IMR-90 (cell line): Measurements from ENCODE around the gene SLC44A4. TPM values are rescaled to one million over a fixed set of nuclear protein-coding genes. Genes with fewer than 3 reads are reported as not detected.

ENCODE experiments used
- ATAC-seq: fragments of 200-7000 bp; cut with Tn5 transposase; 2 replicates; pipeline ENCODE4 v1.9.1; 2020; ENCODE audit warnings: low read depth, mild to moderate bottlenecking, moderate library complexity
- BruUV-seq: library from RNA; stranded (reverse); fragments of 400-500 nt; replicated peaks from 2 replicates; lab custom pipeline; 2021; lab: Mats Ljungman, UMichigan
- CTCF ChIA-PET: fragments of 300-600 bp; formaldehyde crosslinking; extraction: SDS; loops from one replicate; lab custom pipeline; 2021; ENCODE audit warnings: antibody characterized with exemption; lab: Yijun Ruan, JAX
- POLR2A ChIA-PET: fragments of 300-600 bp; sonication (Branson Sonifier 250); formaldehyde crosslinking; loops from one replicate; lab custom pipeline; 2022; ENCODE audit warnings: antibody characterized with exemption; ENCODE audit not compliant: unreplicated experiment; lab: Charles Lee
- DNase-seq: peaks from one replicate; pipeline ENCODE4 v3.0.0; 2013
- H2AFZ ChIP-seq: replicated peaks from 2 replicates; pipeline ENCODE3; 2013; ENCODE audit warnings: low read length, mild to moderate bottlenecking; ENCODE audit not compliant: poor library complexity
- H2AK5ac ChIP-seq: 2 replicates; pipeline ENCODE4 v1.6.1; 2013; ENCODE audit warnings: low read depth, low read length, inconsistent platforms
- H2AK9ac ChIP-seq: replicated peaks from 2 replicates; pipeline ENCODE3; 2013; ENCODE audit warnings: mild to moderate bottlenecking, low read depth, low read length, moderate library complexity; ENCODE audit not compliant: poor library complexity
- H2BK120ac ChIP-seq: 2 replicates; pipeline ENCODE4 v1.6.1; 2013; ENCODE audit warnings: low read depth, low read length, inconsistent platforms
- H2BK15ac ChIP-seq: 3 replicates; pipeline ENCODE4 v1.6.1; 2013; ENCODE audit warnings: low read depth, low read length, inconsistent platforms
- H2BK20ac ChIP-seq: 2 replicates; pipeline ENCODE4 v1.6.1; 2013; ENCODE audit warnings: low read depth, mild to moderate bottlenecking, inconsistent platforms, low read length, moderate library complexity
- H2BK5ac ChIP-seq: 2 replicates; pipeline ENCODE4 v1.6.1; 2013; ENCODE audit warnings: mild to moderate bottlenecking, low read depth, low read length, inconsistent platforms; ENCODE audit not compliant: poor library complexity, severe bottlenecking
- H3K14ac ChIP-seq: replicated peaks from 2 replicates; pipeline ENCODE4 v1.6.1; 2013; ENCODE audit warnings: low read depth, low read length, inconsistent platforms
- H3K18ac ChIP-seq: 2 replicates; pipeline ENCODE4 v1.6.1; 2013; ENCODE audit warnings: low read depth, low read length, control low read depth
- H3K23ac ChIP-seq: 2 replicates; pipeline ENCODE4 v1.6.1; 2013; ENCODE audit warnings: low read depth, low read length, inconsistent platforms
- H3K27ac ChIP-seq: 2 replicates; pipeline ENCODE4 v1.5.1; 2013; ENCODE audit warnings: mild to moderate bottlenecking, control low read depth, low read length; ENCODE audit not compliant: insufficient read depth
- H3K27me3 ChIP-seq: 2 replicates; pipeline ENCODE4 v1.6.1; 2013; ENCODE audit warnings: low read length; ENCODE audit not compliant: control insufficient read depth, insufficient read depth
- H3K36me3 ChIP-seq: 2 replicates; pipeline ENCODE4 v1.6.1; 2013; ENCODE audit warnings: low read length, mixed read lengths; ENCODE audit not compliant: control insufficient read depth, insufficient read depth
- H3K4ac ChIP-seq: 2 replicates; pipeline ENCODE4 v1.6.1; 2013; ENCODE audit warnings: low read depth, low read length, inconsistent platforms
- H3K4me1 ChIP-seq: 2 replicates; pipeline ENCODE4 v1.6.1; 2013; ENCODE audit warnings: low read length, mixed read lengths; ENCODE audit not compliant: control insufficient read depth, insufficient read depth
- H3K4me2 ChIP-seq: 2 replicates; pipeline ENCODE4 v1.6.1; 2013; ENCODE audit warnings: low read depth, mild to moderate bottlenecking, control low read depth, low read length, moderate library complexity
- H3K4me3 ChIP-seq: 2 replicates; pipeline ENCODE4 v1.5.1; 2013; ENCODE audit warnings: low read depth, mild to moderate bottlenecking, control low read depth, low read length, moderate library complexity; ENCODE audit not compliant: insufficient read depth
- H3K56ac ChIP-seq: 2 replicates; pipeline ENCODE4 v1.6.1; 2013; ENCODE audit warnings: low read length, inconsistent platforms; ENCODE audit not compliant: insufficient read depth; ENCODE audit errors: extremely low read depth
- H3K79me1 ChIP-seq, 2 experiments: 2 replicates each; pipeline ENCODE4 v1.6.1; 2013; ENCODE audit warnings: low read length in 2 of 2, inconsistent platforms in 1 of 2, low read depth in 1 of 2
- H3K9ac ChIP-seq: 2 replicates; pipeline ENCODE4 v1.6.1; 2013; ENCODE audit warnings: low read depth, low read length, control low read depth
- H3K9me1 ChIP-seq: 2 replicates; pipeline ENCODE4 v1.6.1; 2013; ENCODE audit warnings: low read length, inconsistent platforms; ENCODE audit not compliant: insufficient read depth
- H3K9me3 ChIP-seq: 2 replicates; pipeline ENCODE4 v1.6.1; 2013; ENCODE audit warnings: low read length; ENCODE audit not compliant: control insufficient read depth, insufficient read depth
- H4K20me1 ChIP-seq: 2 replicates; pipeline ENCODE4 v1.6.1; 2013; ENCODE audit warnings: low read length, inconsistent platforms; ENCODE audit not compliant: insufficient read depth
- H4K5ac ChIP-seq: 2 replicates; pipeline ENCODE4 v1.6.1; 2013; ENCODE audit warnings: mild to moderate bottlenecking, low read depth, low read length, control low read depth
- H4K8ac ChIP-seq, 2 experiments: 2 replicates each; pipeline ENCODE4 v1.6.1; 2013; ENCODE audit warnings: low read depth in 2 of 2, low read length in 2 of 2, control low read depth in 1 of 2, inconsistent platforms in 1 of 2
- H4K91ac ChIP-seq: 2 replicates; pipeline ENCODE4 v1.6.1; 2013; ENCODE audit warnings: low read depth, low read length, inconsistent platforms; ENCODE audit not compliant: insufficient read depth
- CEBPB ChIP-seq: IDR thresholded peaks from 2 replicates; pipeline ENCODE4 v1.6.1; 2012; ENCODE audit warnings: low read depth, low read length, improper control_type of control experiment
- MAFK ChIP-seq: IDR thresholded peaks from 2 replicates; pipeline ENCODE4 v1.6.1; 2012; ENCODE audit warnings: low read depth, low read length, improper control_type of control experiment
- MXI1 ChIP-seq: IDR thresholded peaks from 2 replicates; pipeline ENCODE4 v1.6.1; 2012; ENCODE audit warnings: low read depth, mild to moderate bottlenecking, low read length, moderate library complexity, borderline replicate concordance
- NFE2L2 ChIP-seq: fragments of 150-350 bp; IDR thresholded peaks from 2 replicates; pipeline ENCODE4 v1.6.1; 2016; ENCODE audit warnings: low read depth, mild to moderate bottlenecking, low read length
- POLR2A ChIP-seq: IDR thresholded peaks from 2 replicates; pipeline ENCODE4 v1.6.1; 2012; ENCODE audit warnings: mild to moderate bottlenecking, low read depth, low read length
- RCOR1 ChIP-seq: IDR thresholded peaks from 2 replicates; pipeline ENCODE4 v1.6.1; 2012; ENCODE audit warnings: mild to moderate bottlenecking, low read length, improper control_type of control experiment; ENCODE audit not compliant: insufficient replicate concordance
- RFX5 ChIP-seq: IDR thresholded peaks from 2 replicates; pipeline ENCODE4 v1.8.0; 2012; ENCODE audit warnings: low read depth, mild to moderate bottlenecking, low read length, moderate library complexity
- WGBS, 2 experiments: methylation state at CpG; one replicate each; pipeline versions ENCODE4 v1.1.5 to v1.1.7; 2013; ENCODE audit warnings: missing lambda C conversion rate in 2 of 2; ENCODE audit not compliant: insufficient read length in 1 of 2; ENCODE audit errors: extremely low coverage in 2 of 2; 5-methylcytosine and 5-hydroxymethylcytosine counted together
- dilution Hi-C: fragments of 300-500 bp; cut with HindIII; formaldehyde crosslinking; loops from one replicate; pipeline ENCODE4 v1.14.3; 2018; ENCODE audit warnings: low sequenced_read_pairs; ENCODE audit not compliant: unreplicated experiment
- in situ Hi-C: fragments of 300-500 bp; cut with MboI; formaldehyde crosslinking; loops from 3 replicates; pipeline ENCODE4 v1.14.3; 2019; ENCODE audit warnings: low sequenced_read_pairs, inconsistent platforms, mixed read lengths
- intact Hi-C: fragments of 100-400 bp; cut with micrococcal nuclease; formaldehyde crosslinking; loops from 2 replicates; pipeline ENCODE4 v1.10.0; 2022
- polyA plus RNA-seq, 3 experiments: library from polyadenylated mRNA; depleted of rRNA; stranded (reverse); fragments of >200 nt; gene quantifications; 2 replicates each; pipeline ENCODE4 v1.2.3, GENCODE V29; 2012; ENCODE audit warnings: low replicate concordance in 1 of 3
- total RNA-seq: library from RNA; depleted of rRNA; stranded (reverse); fragments of >200 nt; gene quantifications from 2 replicates; pipeline ENCODE4 v1.2.3, GENCODE V29; 2012
- TF ChIP-seq, protein P1 (sequence below): conservative IDR thresholded peaks from 2 replicates; pipeline ENCODE4 v1.5.1; 2012; ENCODE audit warnings: mild to moderate bottlenecking, low read depth, low read length, improper control_type of control experiment
- TF ChIP-seq, protein P2 (sequence below): fragments of 150-350 bp; IDR thresholded peaks from 2 replicates; pipeline ENCODE4 v1.6.1; 2016; ENCODE audit warnings: low read depth, mild to moderate bottlenecking, low read length, moderate library complexity, borderline replicate concordance

The SLC44A4 gene
- total and polyA plus RNA-seq, 2 of the 4 experiments (the other 2 are of a cell fraction) = 0.14 to 0.36 TPM

DNA sequence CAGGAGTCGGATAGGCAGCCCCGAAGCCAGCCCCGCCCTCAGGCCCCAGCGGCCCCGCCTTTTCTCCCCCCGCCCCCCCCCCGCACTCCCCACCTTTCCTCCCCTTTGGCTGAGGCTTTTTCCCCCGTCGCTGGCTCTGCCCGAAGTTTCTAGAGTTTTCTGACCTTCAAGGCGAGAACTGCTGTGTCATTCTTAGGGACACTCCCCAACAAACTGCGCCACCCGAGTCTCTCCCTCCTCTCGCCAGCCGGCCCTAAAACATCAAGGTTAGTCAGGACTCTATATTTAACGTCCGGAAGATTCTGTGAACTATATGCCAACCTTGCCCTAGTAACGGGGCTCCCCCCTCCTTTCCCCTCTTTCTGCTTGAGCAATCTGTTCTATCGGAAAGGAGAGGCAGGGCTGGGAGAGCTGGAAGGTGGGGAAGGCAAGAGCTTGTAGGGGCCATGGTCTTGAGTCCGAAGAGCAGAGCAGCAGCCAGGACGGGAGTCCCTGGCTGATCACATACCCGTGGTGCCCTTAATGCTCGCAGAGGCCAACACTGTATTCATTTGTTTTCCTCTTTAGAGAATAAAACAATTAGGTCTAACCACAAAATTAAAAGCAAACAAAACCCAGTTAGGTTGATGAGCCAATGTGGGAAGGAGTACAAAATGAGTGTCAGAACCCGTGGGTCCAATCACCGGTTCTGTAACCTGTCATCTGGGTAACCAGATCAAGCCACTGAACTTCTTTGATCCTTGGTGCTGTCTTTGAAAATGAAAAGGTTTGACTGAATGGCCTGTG, 56.6 kb downstream of the SLC44A4 start:
- intact Hi-C loops (no loop called here), in situ Hi-C loops (no loop called here), dilution Hi-C loops (no loop called here)
- peak overlapping the region; percentile 94 for H3K56ac ChIP-seq
- H3K9ac ChIP-seq = peak overlapping the region; percentile 87
- H2AK5ac ChIP-seq = peak overlapping the region; percentile 88
- peak overlapping the region; percentile 64 for H2BK20ac ChIP-seq
- H3K4me3 ChIP-seq = peak overlapping the region; percentile 48
- no TSS peak for BruUV-seq
- ChIA-PET CTCF (interaction anchor here (0.5 to 1.3 kb wide), 2 partner anchors 15 to 1159 kb away, joined by 3 read pairs; partner anchors contain the start of gene LSM2), POLR2A (no interaction called here)
- no peaks in the 10 kb centered on the region for H4K20me1 ChIP-seq
- no peaks in the 10 kb centered on the region for H3K36me3 ChIP-seq
- peak overlapping the region; percentile 69 for H4K5ac ChIP-seq
- H4K91ac ChIP-seq = peak overlapping the region; percentile 92
- H3K4me1 ChIP-seq = peaks cover 10% of the 10 kb centered on the region
- ATAC-seq (peak; percentile 62), DNase-seq (peak; percentile 64)
- H2AK9ac ChIP-seq = peak overlapping the region; percentile 76
- no peaks in the 10 kb centered on the region for H3K27me3 ChIP-seq
- peak overlapping the region; percentile 90 for H2AFZ ChIP-seq
- peak overlapping the region; percentile 85 for H3K27ac ChIP-seq
- peak overlapping the region; percentile 83 for H2BK120ac ChIP-seq
- peaks cover 10 to 50% of the 10 kb centered on the region in 2 experiments for H3K79me1 ChIP-seq
- H3K18ac ChIP-seq = peak overlapping the region; percentile 85
- no CpG with 5 or more reads among the region's 25 CpGs for WGBS, 2 experiments
- peak overlapping the region; percentile 94 for H3K23ac ChIP-seq
- H3K9me3 ChIP-seq = no peaks in the 10 kb centered on the region
- peaks cover 7% of the 10 kb centered on the region for H3K9me1 ChIP-seq
- peak overlapping the region; percentile 85 for H3K14ac ChIP-seq
- TF ChIP-seq RCOR1 (no peak), CEBPB (peak; percentile 44; the same call in 1 of the 2 replicates), NFE2L2 (peak; percentile 93), MXI1 (no peak), MAFK (peak; percentile 43), POLR2A (peak; percentile 54; the same call in 1 of the 2 replicates), RFX5 (no peak)
- TF ChIP-seq, protein P1, sequence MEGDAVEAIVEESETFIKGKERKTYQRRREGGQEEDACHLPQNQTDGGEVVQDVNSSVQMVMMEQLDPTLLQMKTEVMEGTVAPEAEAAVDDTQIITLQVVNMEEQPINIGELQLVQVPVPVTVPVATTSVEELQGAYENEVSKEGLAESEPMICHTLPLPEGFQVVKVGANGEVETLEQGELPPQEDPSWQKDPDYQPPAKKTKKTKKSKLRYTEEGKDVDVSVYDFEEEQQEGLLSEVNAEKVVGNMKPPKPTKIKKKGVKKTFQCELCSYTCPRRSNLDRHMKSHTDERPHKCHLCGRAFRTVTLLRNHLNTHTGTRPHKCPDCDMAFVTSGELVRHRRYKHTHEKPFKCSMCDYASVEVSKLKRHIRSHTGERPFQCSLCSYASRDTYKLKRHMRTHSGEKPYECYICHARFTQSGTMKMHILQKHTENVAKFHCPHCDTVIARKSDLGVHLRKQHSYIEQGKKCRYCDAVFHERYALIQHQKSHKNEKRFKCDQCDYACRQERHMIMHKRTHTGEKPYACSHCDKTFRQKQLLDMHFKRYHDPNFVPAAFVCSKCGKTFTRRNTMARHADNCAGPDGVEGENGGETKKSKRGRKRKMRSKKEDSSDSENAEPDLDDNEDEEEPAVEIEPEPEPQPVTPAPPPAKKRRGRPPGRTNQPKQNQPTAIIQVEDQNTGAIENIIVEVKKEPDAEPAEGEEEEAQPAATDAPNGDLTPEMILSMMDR = no peak
- TF ChIP-seq, protein P2, sequence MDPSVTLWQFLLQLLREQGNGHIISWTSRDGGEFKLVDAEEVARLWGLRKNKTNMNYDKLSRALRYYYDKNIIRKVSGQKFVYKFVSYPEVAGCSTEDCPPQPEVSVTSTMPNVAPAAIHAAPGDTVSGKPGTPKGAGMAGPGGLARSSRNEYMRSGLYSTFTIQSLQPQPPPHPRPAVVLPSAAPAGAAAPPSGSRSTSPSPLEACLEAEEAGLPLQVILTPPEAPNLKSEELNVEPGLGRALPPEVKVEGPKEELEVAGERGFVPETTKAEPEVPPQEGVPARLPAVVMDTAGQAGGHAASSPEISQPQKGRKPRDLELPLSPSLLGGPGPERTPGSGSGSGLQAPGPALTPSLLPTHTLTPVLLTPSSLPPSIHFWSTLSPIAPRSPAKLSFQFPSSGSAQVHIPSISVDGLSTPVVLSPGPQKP = no peak
- H4K8ac ChIP-seq = peak overlapping the region; percentile 79 to 84
- H3K4me2 ChIP-seq = peak overlapping the region; percentile 94
- peak overlapping the region; percentile 82 for H2BK5ac ChIP-seq
- peak overlapping the region; percentile 91 for H3K4ac ChIP-seq
- H2BK15ac ChIP-seq = peak overlapping the region; percentile 57
